ENCODE measurements around the gene ERAP2.

GRCh38 chr5:96851312-96852062 lies 24.8 kb upstream of the ERAP2 start:
- TF ChIP-seq, protein P1, sequence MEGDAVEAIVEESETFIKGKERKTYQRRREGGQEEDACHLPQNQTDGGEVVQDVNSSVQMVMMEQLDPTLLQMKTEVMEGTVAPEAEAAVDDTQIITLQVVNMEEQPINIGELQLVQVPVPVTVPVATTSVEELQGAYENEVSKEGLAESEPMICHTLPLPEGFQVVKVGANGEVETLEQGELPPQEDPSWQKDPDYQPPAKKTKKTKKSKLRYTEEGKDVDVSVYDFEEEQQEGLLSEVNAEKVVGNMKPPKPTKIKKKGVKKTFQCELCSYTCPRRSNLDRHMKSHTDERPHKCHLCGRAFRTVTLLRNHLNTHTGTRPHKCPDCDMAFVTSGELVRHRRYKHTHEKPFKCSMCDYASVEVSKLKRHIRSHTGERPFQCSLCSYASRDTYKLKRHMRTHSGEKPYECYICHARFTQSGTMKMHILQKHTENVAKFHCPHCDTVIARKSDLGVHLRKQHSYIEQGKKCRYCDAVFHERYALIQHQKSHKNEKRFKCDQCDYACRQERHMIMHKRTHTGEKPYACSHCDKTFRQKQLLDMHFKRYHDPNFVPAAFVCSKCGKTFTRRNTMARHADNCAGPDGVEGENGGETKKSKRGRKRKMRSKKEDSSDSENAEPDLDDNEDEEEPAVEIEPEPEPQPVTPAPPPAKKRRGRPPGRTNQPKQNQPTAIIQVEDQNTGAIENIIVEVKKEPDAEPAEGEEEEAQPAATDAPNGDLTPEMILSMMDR (IDR thresholded peaks at IDR 0.05), result no peak
- no peak for TF ChIP-seq POLR2A (IDR thresholded peaks at IDR 0.05)
